ENCODE measurements around the gene CD99. TPM values are rescaled to one million over a fixed set of nuclear protein-coding genes. Genes with fewer than 3 reads are reported as not detected.
"Not testable (repeated sequence)": the region's sequence is repeated elsewhere in the genome, so short reads cannot be mapped to it uniquely, and the experiment has no call there.

CD99 gene
- total RNA-seq, 1 donor from 2014 or later = 282 TPM

DNA sequence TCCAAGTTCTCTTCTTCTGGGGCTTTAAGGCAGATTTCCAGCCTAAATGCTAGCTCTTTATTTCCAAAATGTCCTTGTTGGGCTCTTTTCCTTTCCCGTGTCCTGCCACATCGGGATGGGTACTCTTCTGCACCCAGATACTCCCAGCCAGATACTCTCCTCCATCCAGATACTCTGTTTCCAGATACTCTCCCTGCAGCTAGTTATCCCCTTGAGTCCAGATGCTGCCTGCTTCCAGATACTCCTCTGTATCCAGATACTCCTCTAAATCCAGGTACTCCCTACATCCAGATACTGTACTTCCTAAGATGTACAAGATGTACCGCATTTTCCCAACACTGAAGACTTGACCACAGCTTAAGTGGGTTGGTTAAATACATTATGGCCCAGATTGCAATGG, 50.3 kb downstream of the CD99 start:
- H3K36me3 ChIP-seq = peaks cover 4 to 38% of the 10 kb centered on the region in 2 donors
- TF ChIP-seq CTCF (IDR thresholded peaks at IDR 0.05) (no peak), POLR2AphosphoS5 (IDR thresholded peaks at IDR 0.05; ENCODE audit: insufficient read depth in 1 of 2, low read depth in 1 of 2) (no peak), POLR2A (IDR thresholded peaks at IDR 0.05) (no peak)
- no peaks in the 10 kb centered on the region for H3K9me3 ChIP-seq
- intact Hi-C loops (cut with DNase I) = no loop called here
- H3K27me3 ChIP-seq = no peaks in the 10 kb centered on the region
- no peak overlapping the region for H3K4me3 ChIP-seq
- H3K27ac ChIP-seq = no peak overlapping the region
- no peak for DNase-seq (ENCODE audit: extremely low spot score in 2 of 2)
- no peaks in the 10 kb centered on the region for H3K4me1 ChIP-seq

GRCh38 chrX:2746250-2746649, 55.2 kb downstream of the CD99 start:
- H3K27me3 ChIP-seq; intact Hi-C loops (cut with DNase I); H3K9me3 ChIP-seq; H3K36me3 ChIP-seq; H3K4me3 ChIP-seq; H3K4me1 ChIP-seq; DNase-seq (ENCODE audit: extremely low spot score in 2 of 2): not testable (repeated sequence)
- H3K27ac ChIP-seq = peak overlapping the region; percentile 33

GRCh38 chrX:2748171-2748814, 57.2 kb downstream of the CD99 start:
- no peaks in the 10 kb centered on the region for H3K27me3 ChIP-seq
- intact Hi-C loops (cut with DNase I) = no loop called here
- no peaks in the 10 kb centered on the region for H3K36me3 ChIP-seq
- no peaks in the 10 kb centered on the region for H3K9me3 ChIP-seq
- H3K27ac ChIP-seq = no peak overlapping the region
- TF ChIP-seq POLR2AphosphoS5 (IDR thresholded peaks at IDR 0.05; ENCODE audit: insufficient read depth in 1 of 2, low read depth in 1 of 2) = no peak
- no peak for TF ChIP-seq POLR2A (IDR thresholded peaks at IDR 0.05)
- no peak for TF ChIP-seq CTCF (IDR thresholded peaks at IDR 0.05)
- DNase-seq (ENCODE audit: extremely low spot score in 2 of 2) = no peak
- no peak overlapping the region for H3K4me3 ChIP-seq
- H3K4me1 ChIP-seq = peaks cover 6% of the 10 kb centered on the region

DNA sequence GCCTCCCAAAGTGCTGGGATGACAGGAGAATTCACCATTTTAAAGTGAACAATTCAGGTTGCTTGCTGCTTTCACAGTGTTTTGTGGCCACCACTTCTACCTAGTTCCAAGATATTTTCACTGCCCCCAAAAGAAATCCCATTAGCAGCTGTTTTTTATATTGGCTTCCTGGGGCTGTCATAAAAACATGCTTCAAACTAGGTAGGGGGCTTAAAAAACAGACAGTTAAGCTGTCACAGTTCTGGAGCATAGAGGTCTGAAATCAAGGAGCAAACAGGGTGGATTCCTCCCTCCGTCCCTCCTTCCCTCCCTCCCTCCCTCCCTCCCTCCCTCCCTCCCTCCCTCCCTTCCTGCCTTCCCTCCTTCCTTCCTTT, 57.7 kb downstream of the CD99 start:
- no peaks in the 10 kb centered on the region for H3K36me3 ChIP-seq
- no peak for DNase-seq (ENCODE audit: extremely low spot score in 2 of 2)
- TF ChIP-seq CTCF (IDR thresholded peaks at IDR 0.05) = no peak
- H3K27ac ChIP-seq = no peak overlapping the region
- no peaks in the 10 kb centered on the region for H3K27me3 ChIP-seq
- H3K9me3 ChIP-seq = no peaks in the 10 kb centered on the region
- peaks cover 6% of the 10 kb centered on the region for H3K4me1 ChIP-seq
- H3K4me3 ChIP-seq = no peak overlapping the region
- intact Hi-C loops (cut with DNase I) = no loop called here

GRCh38 chrX:2751291-2751690, 60.2 kb downstream of the CD99 start:
- no peak for DNase-seq (ENCODE audit: extremely low spot score in 2 of 2)
- H3K36me3 ChIP-seq = no peaks in the 10 kb centered on the region
- H3K27me3 ChIP-seq = no peaks in the 10 kb centered on the region
- peaks cover 6% of the 10 kb centered on the region for H3K4me1 ChIP-seq
- no peak overlapping the region for H3K4me3 ChIP-seq
- no peak overlapping the region for H3K27ac ChIP-seq
- intact Hi-C loops (cut with DNase I) = loop anchor here (10.0 kb wide), 1 partner anchor 1574 kb away; no protein-coding TSS in a partner anchor
- no peaks in the 10 kb centered on the region for H3K9me3 ChIP-seq
- TF ChIP-seq POLR2A (IDR thresholded peaks at IDR 0.05) (no peak), POLR2AphosphoS5 (IDR thresholded peaks at IDR 0.05; ENCODE audit: insufficient read depth in 1 of 2, low read depth in 1 of 2) (no peak), CTCF (IDR thresholded peaks at IDR 0.05) (no peak)

Measured in vagina (tissue), 2 donors.